ENCODE results near the gene SCFD1.
"Not testable (repeated sequence)": the region's sequence is repeated elsewhere in the genome, so short reads cannot be mapped to it uniquely, and the experiment has no call there.

DNA sequence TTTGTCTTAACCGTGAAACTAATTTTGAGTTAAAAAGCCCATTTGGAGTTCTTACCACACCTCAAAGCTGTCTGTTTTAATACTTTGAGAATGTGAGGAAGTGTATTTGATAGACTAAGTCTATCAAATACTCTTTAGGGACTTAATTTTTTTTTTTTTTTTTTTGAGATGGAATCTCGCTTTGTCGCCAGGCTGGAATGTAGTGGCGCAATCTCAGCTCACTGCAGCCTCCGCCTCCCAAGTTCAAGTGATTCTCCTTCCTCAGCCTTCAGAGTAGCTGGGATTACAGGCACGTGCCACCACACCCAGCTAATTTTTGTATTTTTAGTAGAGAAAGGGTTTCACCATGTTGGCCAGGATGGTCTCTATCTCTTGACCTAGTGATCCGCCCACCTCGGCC, 7.3 kb downstream of the SCFD1 start:
- TF ChIP-seq, protein P1, sequence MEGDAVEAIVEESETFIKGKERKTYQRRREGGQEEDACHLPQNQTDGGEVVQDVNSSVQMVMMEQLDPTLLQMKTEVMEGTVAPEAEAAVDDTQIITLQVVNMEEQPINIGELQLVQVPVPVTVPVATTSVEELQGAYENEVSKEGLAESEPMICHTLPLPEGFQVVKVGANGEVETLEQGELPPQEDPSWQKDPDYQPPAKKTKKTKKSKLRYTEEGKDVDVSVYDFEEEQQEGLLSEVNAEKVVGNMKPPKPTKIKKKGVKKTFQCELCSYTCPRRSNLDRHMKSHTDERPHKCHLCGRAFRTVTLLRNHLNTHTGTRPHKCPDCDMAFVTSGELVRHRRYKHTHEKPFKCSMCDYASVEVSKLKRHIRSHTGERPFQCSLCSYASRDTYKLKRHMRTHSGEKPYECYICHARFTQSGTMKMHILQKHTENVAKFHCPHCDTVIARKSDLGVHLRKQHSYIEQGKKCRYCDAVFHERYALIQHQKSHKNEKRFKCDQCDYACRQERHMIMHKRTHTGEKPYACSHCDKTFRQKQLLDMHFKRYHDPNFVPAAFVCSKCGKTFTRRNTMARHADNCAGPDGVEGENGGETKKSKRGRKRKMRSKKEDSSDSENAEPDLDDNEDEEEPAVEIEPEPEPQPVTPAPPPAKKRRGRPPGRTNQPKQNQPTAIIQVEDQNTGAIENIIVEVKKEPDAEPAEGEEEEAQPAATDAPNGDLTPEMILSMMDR (conservative IDR thresholded peaks at IDR 0.05; ENCODE audit: low read depth, low read length) = not testable (repeated sequence)
- not testable (repeated sequence) for TF ChIP-seq EZH2 (IDR thresholded peaks at IDR 0.05; ENCODE audit: borderline replicate concordance, low read depth, low read length, poor library complexity, severe bottlenecking)
